ENCODE measurements around the gene SLC6A3.

The SLC6A3 gene

DNA sequence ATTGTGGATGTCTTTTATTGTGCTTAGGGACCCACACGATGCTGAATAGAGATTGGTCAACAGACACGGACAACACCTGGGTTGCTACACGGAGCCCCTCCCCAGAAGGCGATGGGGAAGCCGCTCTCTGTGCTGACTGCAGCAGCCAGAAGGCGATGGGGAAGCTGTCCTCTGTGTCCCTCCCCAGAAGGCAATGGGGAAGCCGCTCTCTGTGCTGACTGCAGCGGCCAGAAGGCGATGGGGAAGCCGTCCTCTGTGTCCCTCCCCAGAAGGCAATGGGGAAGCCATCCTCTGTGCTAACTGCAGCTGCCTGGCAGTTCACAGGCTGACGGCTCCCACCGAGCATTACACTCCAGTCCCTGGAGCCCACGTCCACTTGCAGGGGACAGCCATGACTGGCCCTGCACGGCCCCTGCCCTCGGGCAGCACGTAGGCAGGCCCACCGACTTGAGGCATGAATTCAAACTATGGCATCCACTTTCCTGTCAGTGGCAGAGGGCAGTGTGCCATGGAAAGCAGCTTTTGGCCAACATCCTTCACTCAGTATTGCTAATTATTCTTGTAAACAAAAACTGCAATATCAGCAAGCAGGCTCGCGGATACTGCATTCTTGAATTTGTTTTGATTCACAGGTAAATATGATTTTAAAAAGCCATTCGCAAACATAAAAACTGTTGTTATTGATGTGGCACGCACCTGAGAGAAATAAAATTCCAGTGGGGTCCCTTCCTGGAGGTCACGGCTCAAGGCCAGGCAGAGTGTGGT lies 52.3 kb downstream of the SLC6A3 start:
- no peak overlapping the region for H3K27ac ChIP-seq
- DNase-seq (ENCODE audit: low read depth, low spot score) = no peak

DNA sequence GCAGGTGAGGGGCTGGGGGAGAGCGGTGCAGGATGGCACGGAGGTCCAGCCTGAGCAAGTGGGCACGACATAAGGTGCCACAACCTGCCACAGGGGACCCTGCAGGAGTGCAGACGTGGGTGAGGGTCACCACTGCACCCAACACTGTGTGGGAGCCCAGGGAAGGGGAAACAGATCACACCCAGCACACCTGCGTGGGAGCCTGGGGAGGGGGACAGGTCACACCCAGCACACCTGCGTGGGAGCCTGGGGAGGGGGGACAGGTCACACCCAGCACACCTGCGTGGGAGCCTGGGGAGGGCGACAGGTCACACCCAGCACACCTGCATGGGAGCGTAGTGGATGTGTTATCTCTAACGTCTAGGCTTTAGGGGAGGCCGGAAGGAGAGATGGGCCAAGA lies 53.0 kb downstream of the SLC6A3 start:
- DNase-seq (ENCODE audit: low read depth, low spot score) = no peak
- H3K27ac ChIP-seq = no peak overlapping the region

DNA sequence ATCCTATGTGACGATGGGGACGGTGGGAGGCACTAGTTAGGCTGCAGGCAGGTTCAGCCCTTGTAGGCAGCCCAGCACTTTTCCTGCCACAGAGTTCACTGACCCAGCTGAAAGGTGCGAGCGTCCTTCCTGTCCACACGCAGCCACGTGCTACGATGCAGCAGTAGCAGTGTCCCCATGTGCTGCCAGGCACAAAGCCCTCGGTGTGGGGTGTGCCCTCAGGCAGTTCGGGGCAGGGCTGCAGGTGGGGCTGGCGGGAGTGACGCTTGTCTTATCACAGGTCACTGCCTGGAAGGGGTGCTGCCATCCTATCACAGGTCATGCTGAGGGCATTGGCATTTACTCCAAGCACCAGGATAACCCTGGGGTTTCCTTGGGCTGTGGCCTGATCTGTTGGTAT lies 53.5 kb downstream of the SLC6A3 start:
- H3K27ac ChIP-seq = no peak overlapping the region
- no peak for DNase-seq (ENCODE audit: low read depth, low spot score)

DNA sequence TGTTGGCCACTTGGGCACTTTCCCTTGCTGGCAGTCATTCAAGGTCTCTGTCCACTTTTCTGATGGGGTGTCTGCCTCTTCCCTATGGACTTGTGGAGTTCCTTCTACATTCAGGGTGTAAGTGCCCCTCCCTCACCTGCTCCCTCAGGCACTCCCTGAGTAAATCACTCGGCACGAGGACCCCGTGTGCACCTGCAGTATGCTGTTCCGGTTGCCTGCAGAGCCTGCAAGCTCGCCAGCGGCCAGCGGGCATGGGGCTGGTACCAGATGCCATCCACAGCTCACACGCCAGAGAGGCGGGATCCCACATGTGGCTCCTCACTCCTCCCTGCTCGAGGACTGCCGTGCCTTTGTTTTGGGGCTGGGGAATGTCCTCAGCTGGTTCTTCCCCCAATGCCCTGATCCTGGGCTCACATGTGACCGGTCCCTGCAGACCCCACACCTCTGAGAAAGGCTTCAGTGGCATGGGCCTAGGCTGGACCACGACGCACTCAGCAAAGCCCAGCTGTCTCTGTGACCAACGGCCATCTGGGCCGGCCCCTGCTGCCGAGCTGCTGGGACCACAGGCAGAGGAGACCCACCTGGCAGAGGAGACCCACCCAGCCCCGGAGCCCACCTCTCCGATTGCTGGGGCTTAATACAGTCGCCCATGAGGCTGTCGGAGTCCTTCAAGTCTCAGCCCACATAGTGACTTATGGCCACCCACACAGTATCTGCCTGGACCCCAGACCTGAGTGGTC lies 54.2 kb downstream of the SLC6A3 start:
- H3K27ac ChIP-seq = no peak overlapping the region
- DNase-seq (ENCODE audit: low read depth, low spot score) = no peak

DNA sequence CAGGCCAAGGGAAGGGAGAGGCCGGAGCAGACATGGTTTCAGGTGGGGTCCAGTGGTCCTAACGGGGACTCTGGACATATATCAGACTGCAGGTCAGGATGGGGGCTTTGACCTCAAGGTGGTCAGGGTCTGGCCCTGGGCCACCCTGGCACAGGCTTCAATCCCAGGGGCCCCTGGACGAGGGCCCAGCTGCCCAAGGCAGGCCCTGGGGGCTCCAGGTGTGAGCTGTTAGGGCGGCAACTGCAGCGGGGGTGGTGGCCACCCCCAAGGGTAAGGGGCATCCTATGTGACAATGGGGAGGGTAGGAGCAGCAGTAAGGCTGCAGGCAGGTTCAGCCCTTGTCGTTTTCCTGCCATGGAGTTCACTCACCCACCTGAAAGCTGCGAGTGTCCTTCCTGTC lies 54.9 kb downstream of the SLC6A3 start:
- no peak overlapping the region for H3K27ac ChIP-seq
- DNase-seq (ENCODE audit: low read depth, low spot score) = no peak

DNA sequence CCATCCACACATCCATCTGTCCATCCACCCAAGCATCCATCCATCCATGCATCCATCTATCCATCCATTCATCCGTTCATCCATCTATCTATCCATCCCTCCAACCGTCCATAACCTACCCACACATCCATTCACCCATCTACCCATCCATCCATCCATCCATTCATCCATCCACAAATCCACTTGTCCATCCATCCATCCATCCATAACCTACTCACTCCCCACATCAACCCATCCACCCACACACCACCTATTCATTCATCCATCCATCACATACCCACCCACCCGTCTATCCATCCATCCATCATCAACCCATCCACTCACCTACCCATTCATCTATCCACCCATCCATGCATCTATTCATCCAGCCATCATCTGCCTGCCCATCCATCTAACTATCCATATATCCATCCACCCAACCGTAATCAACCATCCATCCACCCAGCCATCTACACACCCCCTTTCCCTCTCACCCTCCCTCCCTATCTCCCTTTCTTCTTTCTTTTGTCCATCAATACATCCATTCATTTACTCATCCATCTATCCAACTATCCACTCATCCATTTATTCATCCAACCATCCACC lies 56.8 kb downstream of the SLC6A3 start:
- DNase-seq (ENCODE audit: low read depth, low spot score) = no peak

DNA sequence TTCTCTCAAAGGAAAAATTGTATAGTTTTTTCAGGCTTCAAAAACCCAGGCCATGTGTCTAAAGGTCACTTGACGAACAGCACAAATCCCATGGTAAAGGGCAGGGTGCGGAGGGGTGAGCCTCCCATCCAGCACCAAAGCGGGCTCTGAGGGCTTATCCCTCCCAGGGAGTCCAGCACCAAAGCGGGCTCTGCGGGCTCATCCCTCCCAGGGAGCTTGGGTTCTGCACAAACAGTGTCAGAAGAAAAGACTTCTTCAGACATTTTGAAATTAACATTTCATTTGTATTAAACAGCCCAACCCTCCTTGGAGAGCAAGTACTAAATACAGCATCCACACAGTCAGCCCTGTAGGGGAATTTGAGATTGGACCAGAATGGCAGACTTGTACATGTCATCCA lies 57.4 kb downstream of the SLC6A3 start:
- DNase-seq (ENCODE audit: low read depth, low spot score) = no peak
- H3K27ac ChIP-seq = no peak overlapping the region

More for the DNA sequence above, 56.8 kb downstream of the SLC6A3 start:
- H3K27ac ChIP-seq = no peak overlapping the region

DNA sequence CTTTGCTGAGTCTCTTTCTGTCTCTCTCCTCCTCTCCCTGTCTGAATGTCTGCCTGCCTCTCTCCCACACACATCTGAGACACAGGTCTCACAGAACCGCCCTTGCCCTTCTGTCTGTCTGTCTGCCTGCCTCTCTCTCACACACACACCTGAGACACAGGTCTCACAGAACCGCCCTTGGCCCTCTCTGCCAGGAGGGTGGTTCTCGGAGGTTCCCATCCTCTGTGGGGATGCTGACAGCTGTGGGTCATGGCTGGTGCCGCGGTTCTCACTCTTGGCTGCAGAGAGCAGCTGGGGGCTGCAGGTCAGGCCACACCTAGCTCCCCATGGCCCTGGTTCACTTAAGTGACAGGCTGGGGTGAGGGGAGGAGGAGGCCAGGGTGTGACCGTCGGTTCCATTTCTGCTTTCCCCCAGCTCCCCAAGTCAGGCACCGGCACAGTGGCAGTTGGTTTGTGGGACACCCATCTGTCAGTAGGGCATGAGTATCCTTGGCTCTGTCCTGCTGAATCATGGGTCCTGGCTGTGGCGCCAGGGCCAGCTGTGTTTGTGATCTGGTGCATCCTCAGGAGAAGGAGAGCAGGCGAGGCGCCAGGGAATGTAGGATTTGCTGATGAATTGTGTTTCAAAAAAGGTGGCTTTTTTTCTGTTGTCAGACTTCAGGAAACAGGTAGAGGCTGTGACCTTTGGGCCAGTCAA lies 58.0 kb downstream of the SLC6A3 start:
- H3K27ac ChIP-seq = no peak overlapping the region
- no peak for DNase-seq (ENCODE audit: low read depth, low spot score)

DNA sequence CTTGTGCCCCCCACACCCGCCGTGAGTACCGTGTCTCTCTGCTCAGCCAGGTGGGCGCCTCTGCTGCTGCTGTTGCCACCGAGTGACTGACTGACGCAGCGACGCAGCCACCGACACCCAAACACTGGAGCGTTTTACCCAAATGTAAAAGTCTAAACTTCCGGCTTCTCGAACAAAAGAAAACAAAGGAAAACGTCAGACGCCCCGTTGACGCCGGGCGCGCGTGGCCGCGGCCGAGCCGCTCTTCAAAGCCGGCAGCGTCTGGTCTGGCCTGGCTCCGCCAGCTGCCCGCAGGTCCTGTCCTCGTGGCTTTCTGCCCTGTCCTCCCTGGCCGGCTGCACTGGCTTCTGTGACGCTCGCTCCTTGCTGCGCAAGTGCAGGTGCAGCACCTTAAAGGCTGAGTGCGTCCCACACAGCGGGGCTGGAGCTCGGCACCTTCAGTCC lies 58.9 kb downstream of the SLC6A3 start:
- DNase-seq (ENCODE audit: low read depth, low spot score) = no peak
- H3K27ac ChIP-seq = no peak overlapping the region

DNA sequence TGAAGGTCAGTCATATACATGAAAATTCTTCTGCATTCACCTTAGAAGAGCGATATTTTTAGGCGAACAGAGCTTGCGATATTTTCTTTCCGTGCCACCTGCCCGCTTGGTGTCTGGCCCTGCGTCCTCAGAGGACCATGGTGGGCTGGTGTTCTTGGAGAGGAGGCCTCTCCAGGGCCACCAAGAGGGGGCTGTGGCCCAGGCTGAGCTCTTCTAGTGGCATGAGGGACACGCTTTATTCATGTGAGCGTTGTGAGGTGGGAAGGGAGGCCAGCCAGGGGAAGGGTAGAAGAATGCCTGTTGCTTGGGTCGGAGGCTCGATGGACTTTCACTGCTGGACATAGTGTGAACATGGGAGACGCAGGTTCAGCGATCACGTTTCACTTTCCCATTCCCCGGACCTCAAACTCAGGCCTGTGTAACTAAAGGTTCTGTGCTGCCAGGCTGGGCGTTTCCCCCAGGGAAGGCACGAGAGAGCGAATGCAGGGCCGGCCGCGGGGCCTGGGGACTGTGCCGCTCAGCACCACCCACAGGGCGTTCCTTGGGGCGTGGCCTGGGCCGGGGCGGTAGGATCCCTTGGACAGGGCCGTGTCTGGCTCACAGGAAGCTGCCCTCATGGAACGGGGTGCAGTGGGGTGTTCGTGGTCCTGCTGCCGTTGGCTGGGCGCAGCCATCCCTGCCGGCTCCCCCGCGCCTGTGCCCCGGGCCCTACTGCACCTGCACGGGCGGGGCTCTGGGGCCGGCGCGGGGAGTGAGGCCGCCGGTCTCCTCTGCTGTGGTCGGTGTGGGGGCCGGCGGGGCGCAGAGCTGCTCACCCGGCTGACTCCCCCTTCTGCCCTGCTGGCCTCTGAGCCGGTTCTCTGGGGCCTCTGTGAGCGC lies 59.6 kb downstream of the SLC6A3 start:
- DNase-seq (ENCODE audit: low read depth, low spot score) = no peak
- H3K27ac ChIP-seq = no peak overlapping the region

DNA sequence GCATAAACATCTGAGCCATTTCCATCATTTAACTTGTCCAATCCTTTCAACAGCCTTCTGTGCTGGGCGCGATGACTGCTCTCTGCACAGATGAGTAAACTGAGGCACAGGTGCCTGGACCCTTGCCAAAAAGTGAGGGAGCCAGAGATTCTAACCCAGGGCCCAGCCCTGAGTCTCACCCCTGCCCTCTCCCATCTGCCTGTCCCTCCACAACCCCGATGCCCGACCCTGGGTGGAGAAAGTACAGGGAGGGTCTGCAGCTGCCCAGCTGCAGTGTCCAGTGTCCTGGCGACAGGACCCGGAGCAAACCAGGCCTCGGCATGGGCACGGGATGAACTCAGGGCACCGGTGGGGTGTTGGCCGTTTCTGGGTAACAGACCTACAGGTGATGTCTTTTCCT lies 60.7 kb downstream of the SLC6A3 start:
- no peak for DNase-seq (ENCODE audit: low read depth, low spot score)
- no peak overlapping the region for H3K27ac ChIP-seq

DNA sequence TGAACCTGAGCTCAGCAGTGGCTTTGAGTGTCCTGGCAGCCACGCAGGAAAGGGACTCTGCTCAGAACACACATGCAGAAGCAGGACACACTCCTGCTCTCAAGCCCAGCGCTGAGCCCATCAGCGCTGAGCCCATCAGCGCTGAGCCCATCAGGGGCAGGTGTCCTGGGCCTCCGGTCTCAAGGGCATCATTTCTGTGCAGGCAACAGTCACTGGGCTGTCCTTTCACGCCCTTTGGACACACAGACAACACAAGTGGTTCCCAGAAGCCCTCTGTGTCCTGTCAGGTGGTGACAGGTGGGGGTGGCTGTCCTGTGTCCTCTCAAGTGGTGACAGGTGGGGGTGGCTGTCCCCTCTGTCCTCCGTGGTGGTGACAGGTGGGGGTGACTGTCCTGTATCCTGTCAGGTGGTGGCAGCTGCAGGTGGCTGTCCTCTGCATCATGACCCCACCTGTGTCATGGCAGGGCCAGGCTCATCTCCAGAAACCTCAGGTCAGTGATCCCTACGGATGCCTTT lies 61.3 kb downstream of the SLC6A3 start:
- no peak overlapping the region for H3K27ac ChIP-seq
- DNase-seq (ENCODE audit: low read depth, low spot score) = no peak

DNA sequence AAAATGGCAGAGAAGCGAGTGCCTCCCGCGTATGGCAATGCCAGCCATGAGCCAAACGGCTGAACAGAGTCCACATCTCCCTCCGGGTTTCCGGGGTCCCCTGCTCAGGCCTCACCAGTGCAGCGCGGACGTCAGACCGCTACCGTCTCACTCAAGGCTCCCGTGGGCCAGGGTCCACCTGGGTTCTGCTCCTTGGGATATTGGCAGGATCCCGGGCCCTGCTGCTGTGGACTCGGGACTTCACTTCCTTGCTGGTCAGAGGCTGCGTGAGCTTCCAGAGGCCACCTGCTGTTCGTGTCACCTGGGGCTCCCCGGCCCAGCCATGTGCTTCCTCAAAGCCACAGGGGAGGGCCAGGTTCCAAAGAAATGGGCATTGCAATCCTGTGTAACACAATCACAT lies 61.9 kb downstream of the SLC6A3 start:
- no peak overlapping the region for H3K27ac ChIP-seq
- DNase-seq (ENCODE audit: low read depth, low spot score) = no peak

DNA sequence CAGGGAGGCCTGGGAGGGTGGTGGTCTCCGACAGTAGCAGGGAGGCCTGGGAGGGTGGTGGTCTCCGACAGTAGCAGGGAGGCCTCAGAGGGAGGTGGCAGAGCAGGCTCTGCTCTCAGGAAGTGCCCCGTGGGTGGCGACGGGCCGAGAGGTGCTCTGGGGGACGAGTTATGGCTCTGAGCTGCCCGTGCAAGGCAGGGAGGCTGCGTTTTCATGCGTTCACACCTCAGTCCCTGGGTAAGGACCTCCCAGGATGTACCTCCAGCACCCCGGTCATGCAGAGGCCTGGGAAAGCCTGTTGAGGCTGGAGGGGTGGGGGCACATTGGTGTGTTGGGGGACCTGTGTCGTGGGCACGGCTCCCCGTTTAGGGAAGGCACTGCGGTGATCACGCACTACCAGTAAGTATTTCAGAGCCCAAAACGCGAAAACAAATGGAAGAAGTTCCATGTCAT lies 63.0 kb downstream of the SLC6A3 start:
- no peak for DNase-seq (ENCODE audit: low read depth, low spot score)
- H3K27ac ChIP-seq = no peak overlapping the region

DNA sequence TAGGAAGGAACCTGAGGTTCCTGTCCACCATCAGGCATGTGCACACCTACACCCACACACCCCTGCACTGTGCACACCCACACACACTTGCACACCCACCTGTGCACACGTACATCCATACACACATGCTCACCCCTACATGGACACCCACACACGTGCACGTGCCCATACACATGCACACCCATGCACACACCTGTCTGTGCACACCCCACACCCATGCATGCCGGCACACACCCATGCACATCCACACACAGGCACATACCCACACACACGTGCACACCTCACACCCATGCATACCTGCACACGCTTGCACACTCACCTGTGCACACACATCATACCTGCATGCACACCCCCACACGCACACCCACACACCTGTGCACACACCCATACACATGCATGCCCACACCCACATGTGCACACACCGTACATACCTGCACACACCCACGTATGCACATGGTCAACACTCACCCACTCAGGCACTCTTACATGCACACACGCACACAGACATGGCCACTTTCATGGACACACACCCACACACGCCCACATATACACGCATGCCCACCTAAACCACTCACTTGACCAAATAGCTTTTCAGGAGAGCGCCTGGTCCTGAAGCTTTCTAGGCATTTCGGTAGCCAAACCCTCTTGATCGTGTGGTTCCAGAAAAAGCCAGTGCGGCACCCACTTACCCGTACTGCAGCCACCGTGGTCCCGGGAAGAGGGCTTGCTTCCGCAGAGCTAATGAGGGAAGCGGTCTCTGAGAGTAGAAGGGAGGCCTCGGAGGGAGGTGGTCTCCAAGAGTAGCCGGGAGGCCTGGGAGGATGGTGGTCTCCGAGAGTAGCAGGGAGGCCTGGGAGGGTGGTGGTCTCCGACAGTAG lies 63.6 kb downstream of the SLC6A3 start:
- no peak for DNase-seq (ENCODE audit: low read depth, low spot score)
- no peak overlapping the region for H3K27ac ChIP-seq

DNA sequence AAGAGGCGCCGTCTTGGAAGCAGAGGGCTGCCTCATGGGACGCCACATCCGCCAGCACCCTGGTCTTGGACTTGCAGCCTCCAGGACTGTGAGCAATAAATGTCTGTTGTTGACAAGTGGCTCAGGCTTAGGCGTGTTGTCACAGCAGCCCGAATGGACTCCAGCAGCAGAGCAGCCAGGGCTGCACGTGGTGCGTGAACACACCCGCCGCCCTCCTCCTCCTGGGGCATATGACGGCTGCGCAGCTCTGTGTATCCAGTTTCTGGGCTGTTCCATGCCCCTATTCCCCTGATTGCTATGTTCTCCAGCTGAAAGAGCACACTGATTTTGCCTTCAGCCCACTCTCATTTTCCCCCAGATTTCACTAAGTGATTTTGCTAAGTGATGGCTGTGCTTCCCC lies 64.3 kb downstream of the SLC6A3 start:
- no peak for DNase-seq (ENCODE audit: low read depth, low spot score)
- no peak overlapping the region for H3K27ac ChIP-seq

DNA sequence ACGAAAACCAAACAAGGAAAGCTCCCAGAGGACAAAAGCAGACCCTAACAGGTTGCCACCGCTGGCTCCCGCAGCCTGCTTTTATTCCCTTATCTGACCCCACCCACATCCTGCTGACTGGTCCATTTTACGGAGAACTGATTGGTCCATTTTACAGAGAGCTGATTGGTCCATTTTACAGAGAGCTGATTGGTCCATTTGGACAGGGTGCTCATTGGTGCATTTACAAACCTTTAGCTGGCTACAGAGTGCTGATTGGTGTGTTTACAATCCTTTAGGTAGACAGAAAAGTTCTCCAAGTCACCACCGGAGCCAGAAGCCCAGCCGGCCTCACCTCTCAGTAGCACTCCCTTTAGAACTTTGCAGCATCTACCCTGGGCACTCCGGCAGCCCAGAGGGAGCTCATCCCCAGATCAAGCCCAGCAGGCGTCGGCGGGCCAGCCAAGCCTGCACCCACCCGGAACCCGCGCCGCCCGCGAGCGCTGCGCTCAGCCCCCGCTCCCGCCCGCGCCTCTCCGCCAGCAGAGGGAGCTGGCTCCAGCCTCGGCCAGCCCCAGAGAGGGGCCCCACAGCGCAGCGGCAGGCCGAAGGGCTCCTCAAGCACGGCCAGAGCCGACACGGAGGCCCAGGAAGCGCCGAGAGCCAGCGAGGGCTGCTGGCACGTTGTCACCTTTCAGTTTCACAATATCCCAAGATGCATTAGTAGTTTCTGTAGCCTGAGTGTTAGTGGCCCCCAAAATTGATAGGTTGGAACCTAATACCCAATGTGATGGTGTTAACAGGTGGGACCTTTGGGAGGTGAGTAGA lies 65.0 kb downstream of the SLC6A3 start:
- no peak for DNase-seq (ENCODE audit: low read depth, low spot score)
- no peak overlapping the region for H3K27ac ChIP-seq

All from epithelial cell of prostate (primary cell).